HepG2 (cell line): ENCODE data around the gene GLDC.

ENCODE experiments used
- POLR2A ChIP-seq, 2 experiments: IDR thresholded peaks; 2 replicates each; pipeline ENCODE4 v1.6.1; 2011; ENCODE audit warnings: low read depth in 2 of 2, low read length in 2 of 2, mild to moderate bottlenecking in 1 of 2, moderate library complexity in 1 of 2; ENCODE audit not compliant: insufficient read depth in 1 of 2
- TF ChIP-seq, protein P1 (sequence below): sonication (generic); formaldehyde crosslinking; IDR thresholded peaks from 2 replicates; pipeline ENCODE4 v1.8.1; 2023; ENCODE audit warnings: missing genetic modification reagents, inconsistent platforms, borderline replicate concordance

DNA sequence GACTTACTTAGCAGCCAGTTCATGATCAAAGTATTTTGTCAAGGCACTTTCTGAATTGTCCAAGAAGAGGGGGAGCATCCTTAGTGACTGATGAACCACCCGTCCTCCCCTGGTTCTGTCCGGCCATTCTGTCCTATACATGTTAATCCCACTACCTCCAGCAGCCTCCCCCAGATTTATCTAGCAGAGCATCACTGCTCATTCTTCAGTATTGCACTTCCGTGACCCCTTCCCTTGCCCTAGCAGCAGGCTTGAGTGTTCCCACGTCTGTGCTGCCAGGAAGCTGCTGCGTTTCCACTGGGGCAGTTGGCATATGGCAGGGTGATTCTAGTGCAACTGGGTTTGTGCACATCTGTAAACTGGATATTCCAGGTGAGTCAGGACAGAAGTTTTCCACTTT, 4.5 kb downstream of the GLDC start:
- no peak for TF ChIP-seq POLR2A (IDR thresholded peaks at IDR 0.05; ENCODE audit: insufficient read depth in 1 of 2, low read depth in 2 of 2, low read length in 2 of 2)
- TF ChIP-seq, protein P1, sequence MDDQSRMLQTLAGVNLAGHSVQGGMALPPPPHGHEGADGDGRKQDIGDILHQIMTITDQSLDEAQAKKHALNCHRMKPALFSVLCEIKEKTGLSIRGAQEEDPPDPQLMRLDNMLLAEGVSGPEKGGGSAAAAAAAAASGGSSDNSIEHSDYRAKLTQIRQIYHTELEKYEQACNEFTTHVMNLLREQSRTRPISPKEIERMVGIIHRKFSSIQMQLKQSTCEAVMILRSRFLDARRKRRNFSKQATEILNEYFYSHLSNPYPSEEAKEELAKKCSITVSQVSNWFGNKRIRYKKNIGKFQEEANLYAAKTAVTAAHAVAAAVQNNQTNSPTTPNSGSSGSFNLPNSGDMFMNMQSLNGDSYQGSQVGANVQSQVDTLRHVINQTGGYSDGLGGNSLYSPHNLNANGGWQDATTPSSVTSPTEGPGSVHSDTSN (CRISPR knock-in tag), result no peak
